Activated CD4-positive, alpha-beta T cell treated with anti-CD3 and anti-CD28 coated beads, Interleukin-2, Interleukin-4, amounts not matched to agents 100 ng/mL and 50 ng/mL, durations not matched to agents 16 hours and 8 hours (primary cell): Measurements from ENCODE around the gene EEFSEC.

Experiments
- DNase-seq: peaks from one replicate; pipeline ENCODE4 v3.0.0-alpha.2; 2020; ENCODE audit warnings: low spot score

The EEFSEC gene

DNA sequence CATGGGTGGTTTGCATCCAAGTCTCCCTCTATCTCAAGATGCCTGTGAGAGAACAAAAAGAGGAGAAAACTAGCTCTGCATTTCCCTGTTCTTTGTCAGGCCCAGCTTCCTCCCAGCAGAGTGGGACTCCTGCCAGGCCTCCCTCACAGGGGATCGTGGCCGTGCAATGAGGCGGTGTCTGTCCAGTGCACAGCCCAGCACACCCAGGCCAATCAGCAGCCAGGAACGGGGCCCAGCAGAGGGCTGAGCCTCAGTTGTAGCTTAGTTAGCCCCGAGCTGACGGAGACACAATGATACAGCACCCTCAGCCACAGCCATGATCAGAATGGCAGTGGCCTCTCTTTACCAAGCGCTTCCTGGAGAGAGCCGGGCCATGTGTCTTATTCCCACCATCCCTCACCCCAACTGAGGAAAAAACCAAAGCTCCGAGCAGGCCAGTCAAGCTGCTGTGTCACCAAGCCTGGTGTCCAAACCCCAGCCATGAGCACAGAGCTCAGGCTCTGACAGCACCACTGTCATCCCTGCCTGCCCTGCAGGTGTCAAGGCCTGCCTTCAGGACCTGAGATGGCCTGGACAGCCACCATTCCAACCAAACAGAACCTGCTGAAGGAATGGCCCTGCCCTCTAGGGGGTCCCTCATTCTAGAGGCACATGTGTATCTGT is 242.3 kb downstream of the EEFSEC start:
- DNase-seq: no peak

DNA sequence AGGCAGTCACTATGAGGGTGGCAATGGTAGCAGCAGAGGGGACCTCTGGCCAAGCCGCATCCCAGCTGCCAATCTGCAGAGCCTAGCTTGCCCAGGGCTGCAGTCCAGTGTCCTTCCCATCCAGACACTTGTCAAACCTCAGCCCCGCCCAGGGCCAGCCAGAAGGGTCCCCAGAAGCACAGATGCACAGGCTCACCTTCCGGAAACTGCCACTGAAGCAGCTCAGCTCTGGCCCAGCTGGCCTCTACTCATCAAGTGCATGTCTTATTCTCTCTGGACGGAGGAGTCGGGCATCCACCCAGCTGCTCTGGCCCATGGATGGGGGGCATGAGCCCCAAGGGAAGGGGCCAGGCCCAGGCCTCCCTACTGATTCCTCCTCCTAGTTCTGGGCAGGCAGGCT is 244.2 kb downstream of the EEFSEC start:
- DNase-seq: no peak

DNA sequence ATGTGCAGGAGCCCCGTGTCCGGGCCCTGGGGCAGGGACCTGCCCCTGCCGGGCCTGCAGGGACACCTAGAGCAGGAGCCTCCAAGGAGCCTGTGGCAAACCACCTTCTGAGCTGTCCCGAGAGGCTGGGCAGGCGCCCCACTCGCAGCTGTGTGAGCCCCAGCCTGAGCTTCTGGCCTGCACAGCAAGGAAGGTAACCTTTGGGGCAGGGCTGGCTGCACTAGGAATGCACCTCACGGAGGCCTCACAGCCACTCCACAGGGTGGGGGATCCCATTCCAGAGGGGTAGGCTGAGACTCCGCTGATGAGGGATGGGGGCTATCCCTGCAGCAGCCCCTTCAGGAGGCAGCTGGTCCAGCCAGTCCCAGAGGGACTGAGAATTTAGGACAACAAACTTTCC is 245.3 kb downstream of the EEFSEC start:
- no peak for DNase-seq

DNA sequence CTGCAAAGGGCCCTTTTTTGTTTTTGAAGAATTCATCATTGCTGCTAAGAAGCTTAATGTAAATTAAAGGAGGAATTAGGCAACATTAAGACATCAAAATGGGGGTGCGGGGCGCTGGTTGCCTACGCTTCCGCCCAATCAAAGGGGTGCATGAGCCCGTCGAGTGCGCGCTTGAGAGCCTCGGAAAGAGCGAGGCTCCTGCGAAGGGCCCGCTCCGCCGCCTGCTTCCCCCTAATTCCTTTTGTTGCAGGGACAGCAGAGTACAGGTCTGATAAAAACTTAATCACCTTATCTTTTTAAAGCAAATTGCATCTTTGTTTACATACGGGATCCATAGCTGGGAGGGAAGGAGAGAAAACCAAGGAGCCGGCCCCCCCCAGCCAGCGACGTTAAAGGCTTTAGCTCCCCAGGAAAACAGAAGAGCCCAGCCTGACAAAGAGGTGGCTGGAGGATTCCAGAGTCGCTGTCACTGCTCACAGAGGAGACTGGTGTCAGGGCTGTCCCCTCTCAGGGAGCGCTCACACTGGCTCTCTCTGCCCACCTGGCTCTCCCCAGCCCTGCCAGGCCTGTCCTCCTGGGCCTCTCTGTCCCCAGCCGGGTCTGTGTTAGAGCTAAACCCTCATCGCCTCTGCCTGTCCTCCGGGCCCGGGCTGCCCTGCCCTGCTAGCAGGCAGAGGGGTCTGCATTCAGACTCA is 246.1 kb downstream of the EEFSEC start:
- no peak for DNase-seq

DNA sequence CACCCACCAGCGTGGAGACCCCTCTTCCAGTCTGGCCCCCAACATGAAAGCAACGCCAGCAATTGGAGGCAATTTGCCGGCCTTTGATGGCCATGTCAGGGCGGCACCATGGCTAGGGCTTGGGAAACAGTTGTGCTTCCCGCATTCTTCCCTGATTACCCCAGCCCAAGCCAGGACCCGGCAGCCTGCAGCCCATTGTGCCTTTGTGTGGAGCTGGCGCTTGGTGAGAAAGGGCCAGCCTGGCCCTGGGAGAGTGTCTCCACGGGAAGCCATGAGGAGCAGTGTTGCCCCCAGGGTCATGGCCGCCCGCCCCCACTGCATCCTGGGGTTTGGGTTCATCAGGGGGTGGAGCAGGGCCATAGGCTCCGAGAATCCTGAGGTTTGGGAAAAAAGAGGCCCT is 247.4 kb downstream of the EEFSEC start:
- DNase-seq: no peak

DNA sequence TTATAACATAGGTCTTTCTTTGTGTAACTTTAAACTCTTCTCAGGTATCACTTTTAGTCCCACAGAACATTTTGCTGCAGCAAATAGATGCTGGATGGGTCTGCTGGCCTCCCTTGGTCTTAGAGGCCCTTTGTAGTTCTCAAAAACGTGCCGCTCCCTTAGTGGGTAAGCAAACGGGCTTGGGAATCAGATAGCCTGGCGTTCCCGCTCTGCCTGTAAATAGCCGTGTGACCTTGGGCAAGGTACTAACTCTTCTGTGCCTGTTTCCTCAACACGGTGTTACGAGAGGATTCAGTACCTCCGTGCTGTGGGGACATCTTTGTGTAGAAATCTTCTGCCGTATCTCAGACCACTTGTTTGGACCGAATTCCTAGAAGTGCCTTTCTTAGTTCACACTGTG is 249.0 kb downstream of the EEFSEC start:
- DNase-seq: no peak

DNA sequence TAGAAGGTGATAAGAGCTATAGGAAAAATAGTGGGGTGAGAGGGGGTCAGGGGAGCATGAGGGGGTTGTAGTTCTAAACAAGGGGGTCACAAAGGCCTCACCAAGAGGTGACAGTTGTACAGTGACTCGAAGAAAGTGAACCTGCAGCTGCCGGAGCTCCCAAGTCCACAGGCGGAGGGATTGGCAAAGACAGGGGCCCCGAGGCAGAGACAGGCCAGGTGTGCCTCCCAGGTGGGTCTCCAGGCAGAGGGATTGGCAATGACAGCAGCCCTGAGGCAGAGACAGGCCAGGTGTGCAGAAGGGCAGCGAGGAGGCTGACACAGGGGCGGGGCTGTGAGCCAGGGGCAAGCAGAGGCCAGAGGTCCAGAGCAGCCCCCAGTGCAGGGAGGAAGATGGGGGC is 249.7 kb downstream of the EEFSEC start:
- DNase-seq: no peak

DNA sequence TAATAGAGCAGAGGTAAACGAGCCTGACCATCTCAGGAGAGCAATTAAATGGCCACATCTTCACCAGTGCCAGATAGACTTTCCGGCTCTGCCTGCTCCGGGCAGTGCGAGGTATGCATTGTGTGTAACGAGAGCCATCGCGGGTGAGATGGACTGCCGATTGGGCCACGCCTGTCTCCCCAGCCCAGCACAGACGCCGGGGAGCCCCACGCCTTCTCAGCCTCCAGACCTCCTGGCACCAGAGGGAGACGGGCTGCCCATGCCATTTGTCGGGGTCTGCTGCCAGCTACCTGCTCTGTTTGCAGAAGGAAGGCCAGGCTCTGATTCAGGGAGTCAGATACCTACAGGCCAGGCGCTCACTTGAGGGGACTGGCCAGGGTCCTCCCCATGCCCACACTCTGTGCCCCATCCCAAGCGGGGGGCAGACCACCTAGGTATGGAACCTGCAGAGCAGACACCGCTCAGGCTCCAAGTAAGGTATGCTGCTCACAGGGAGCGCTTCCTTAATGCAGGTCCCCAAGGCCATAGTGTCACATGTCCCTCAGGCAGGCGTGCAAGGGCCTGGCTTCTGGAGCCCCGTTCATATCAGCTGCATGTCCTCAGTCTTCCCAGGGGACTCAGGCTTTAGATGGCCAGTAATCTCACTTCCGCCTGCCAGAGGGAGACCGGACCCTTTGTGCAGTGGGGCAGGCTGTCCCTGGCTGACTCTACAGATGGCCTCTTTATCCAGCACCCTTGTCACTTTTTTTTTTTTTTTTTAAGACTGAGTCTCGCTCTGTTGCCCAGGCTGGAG is 251.2 kb downstream of the EEFSEC start:
- DNase-seq: no peak

DNA sequence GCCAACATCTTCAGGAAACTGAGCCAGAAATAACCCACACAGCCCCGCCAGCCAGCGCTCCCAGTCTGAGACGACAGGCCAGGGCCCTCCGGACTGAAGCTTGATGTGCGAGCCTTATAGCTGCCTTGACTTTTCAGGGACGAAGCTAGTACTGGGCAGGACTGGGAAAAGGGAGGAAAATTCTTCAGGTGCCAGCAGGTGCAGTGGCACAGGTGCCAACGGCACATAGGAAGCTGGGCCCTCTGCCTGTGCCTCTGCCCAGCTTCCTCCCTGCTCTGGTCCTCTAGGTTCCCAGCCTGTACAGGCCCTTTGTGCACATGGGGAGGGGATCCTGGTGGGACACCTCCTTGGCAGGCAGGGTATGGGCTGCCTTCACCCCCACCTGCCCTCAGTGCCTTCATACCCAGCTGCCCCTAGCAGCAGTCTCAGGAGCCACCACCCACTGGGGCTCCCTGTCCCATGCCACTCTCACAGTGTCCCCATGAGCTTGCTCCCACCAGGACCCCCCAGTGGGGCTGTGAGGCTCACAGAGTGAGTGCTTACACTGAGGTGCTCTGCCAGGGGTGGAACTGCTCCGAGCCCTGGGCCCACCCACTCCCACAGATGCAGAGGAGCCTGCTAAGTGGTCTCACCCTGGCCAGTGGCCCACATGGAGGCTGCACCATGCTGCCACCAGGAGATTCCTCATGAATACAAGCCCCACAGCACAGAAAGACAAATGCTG is 252.4 kb downstream of the EEFSEC start:
- no peak for DNase-seq

DNA sequence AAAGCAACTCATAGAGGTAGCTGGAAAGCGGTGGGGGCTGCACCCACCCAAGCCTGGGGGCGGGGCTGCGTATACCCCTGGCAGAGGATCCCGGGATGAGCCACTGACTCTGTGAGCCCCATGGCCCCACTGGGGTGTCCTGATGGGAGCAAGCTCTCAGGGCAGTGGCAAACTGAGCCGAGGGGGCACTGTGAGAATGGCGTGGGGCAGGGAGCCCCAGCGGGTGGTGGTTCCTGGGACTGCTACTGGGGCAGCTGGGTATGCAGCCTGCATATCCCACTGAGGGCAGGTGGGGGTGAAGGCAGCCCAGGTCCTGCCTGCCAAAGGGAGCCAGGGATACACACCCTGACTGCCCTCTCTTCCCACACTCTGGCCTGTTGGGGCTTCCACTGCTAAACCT is 254.0 kb downstream of the EEFSEC start:
- no peak for DNase-seq

DNA sequence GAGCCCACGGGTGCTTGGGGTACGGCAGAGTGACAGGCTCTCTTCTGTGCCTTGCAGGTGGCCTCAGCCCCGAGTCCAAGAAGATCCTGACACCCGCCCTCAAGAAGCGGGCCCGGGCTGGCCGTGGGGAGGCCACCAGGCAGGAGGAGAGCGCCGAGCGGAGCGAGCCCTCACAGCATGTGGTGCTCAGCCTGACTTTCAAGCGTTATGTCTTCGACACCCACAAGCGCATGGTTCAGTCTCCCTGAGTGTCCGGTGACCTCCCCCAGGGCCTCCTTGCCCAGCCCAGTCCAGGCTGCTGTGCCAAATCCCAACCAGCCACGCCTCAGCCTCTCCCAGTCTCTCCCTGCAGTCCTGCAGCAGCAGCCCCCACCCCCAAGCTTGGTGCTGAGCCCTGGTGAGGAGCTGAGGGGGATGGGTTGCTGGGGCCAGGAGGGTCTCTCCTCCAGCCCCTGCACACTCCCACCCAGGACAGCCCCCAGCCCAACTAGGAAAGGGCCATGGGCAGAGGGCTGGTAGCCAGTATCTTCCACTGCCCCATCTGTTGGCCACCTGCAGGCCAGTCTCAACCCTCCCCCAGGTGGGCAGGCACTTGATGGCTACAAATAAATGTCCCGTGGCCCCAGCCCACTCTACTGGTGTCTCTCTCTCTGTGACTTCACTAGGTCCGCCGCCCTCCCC is 254.9 kb downstream of the EEFSEC start:
- DNase-seq: no peak

DNA sequence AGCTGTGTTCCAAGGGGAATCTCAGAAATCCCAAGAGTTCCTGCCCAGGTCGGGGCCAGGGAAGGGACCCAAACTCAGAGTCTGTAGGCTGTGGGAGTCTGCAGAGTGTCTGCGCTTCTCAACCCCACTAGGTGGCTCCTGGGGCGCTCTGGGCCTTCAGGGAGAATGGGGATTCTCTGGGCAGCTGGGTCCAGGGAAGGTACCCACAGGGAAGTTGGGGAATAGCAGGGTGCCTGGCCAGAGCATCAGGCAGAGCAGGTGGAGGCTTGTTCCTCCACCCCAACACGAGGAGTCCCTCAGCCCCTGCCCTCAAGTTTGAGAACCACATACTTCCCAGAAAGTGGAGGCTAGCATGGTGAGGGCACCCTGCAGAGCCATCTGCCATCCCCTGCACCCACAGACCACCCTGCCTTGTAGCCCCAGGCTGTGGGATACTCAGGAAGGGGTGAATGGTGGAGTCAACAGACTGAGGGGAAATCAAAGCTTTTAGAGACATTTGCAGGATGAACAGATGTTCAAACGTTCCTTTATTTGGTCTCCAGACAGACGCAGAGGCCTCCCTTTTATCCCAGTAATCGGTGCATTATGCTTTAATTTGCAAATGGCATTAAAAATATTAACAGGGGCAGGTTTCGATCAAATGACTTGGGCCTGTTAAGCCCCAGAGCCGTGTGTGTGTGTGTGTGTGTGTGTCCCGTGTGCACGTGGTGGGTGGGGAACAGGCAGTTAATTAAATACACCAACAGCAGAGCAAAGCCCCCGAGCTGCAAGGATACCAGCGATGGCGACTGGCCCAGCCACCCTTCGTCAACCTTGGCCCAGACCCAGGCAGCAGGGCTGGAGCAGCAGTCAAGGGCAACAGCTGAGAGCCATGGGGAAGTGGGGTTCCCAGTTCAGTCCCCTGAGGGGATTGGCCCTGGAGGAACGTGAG is 255.7 kb downstream of the EEFSEC start:
- DNase-seq: no peak

DNA sequence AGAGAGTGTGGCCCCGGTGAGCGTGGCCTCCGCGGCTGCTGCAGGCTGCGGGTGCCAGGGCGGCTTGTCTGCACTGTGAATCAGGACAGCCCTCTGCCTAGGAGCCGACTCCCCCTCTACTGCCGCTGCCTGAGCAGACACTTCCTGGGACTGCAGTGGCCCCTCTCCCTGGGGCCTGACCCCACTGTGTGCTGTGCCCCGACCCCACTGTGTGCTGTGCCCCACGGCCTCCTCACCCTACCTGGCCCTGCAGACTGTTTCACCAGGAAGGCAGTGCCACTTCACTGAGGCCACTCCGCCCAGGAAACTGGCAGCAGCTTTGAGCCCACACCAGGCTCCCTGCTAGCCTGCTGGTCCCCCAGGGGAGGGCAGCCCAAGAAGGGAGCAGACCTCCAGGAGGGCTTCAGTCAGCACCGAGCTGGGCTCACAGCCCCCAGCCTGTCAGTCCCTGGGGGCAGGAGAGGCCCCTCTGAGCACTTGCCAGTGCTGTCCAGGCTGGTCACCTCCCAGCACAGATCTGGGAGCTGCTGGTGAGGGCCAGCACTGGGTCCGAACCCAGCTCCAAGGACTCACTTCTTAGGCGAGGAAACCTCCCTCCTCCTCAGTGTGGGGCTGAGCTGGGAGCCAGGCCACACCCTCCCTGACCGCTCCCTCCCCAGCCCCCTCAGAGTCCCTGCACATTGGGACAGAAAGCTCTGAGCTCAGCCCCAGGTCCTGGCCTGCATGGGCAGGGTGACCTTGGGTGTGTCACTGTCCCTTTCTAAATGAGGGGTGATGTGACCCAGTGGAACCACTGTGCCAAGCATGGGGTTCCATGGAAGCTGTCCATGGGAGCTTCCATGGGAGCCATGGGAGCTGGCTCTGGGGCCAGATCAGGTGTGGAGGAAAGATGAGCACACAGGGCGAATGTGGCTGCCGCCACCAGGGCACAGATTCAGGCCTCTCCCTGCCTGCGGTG is 256.6 kb downstream of the EEFSEC start:
- no peak for DNase-seq

DNA sequence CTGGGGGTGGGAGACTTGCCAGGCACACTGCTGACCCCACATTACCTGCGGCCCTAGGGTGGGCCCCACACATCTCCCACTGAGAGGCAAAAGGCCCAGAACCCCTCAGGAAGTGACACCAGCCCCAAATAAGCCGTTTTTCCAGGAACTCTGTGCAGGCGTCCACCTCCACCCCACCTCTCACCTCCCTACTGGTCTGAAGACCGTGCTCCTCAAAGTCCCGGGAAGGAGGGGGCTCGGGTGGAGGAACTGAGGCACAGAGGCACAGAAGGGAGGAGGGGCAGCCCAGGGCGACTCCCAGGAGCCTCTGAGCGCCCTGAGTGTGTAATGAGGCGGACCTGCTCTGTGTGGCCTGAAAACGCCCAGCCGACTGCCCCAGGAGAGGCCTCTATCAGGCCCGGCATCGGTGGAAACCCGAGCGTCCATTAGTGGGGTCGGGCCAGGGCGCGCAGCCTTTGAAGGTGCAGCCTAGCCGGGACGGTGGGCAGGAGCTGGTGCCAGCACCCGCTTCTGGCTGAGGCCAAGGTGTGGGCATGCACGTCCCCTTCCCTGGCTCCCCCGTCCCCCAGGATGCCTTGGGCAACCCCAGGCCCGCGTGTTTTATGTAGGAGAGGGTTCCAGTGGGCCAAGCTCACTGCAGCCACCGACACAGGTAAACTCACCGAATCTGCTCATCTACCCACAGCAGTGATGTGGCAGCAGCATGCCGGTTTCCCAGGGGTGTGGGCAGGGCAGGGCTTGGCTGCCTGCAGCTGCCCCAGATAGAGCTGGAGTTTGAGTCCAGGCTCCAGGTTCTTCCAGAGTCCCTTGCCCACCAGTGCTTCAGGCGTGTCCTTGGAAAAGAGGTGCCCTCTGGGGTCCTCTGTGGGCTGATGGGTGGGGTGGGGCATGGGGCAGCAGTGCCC is 257.6 kb downstream of the EEFSEC start:
- no peak for DNase-seq

DNA sequence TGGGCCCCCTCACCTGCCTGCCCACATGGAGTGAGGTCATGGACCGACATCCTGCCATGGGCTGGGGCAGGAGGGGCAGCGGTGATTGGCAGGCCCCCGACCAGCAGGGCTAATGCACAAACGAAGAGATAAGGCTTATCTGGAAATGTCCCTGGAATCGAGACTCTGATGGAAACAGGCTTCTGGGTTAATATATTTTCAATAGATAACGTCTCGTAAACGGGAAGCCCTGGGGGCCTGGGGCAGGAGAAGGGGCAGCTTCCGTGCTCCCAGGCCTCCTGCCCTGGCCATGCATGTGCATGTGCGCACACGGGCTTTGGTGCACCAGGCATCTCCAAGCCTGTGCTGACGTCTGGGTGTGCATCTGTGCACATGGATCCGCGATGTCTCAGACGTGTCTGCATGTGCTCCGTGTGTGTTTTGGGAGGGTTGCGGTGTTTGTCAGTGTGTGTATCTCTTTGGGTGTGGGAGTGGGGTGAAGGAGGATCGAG is 258.3 kb downstream of the EEFSEC start:
- no peak for DNase-seq

DNA sequence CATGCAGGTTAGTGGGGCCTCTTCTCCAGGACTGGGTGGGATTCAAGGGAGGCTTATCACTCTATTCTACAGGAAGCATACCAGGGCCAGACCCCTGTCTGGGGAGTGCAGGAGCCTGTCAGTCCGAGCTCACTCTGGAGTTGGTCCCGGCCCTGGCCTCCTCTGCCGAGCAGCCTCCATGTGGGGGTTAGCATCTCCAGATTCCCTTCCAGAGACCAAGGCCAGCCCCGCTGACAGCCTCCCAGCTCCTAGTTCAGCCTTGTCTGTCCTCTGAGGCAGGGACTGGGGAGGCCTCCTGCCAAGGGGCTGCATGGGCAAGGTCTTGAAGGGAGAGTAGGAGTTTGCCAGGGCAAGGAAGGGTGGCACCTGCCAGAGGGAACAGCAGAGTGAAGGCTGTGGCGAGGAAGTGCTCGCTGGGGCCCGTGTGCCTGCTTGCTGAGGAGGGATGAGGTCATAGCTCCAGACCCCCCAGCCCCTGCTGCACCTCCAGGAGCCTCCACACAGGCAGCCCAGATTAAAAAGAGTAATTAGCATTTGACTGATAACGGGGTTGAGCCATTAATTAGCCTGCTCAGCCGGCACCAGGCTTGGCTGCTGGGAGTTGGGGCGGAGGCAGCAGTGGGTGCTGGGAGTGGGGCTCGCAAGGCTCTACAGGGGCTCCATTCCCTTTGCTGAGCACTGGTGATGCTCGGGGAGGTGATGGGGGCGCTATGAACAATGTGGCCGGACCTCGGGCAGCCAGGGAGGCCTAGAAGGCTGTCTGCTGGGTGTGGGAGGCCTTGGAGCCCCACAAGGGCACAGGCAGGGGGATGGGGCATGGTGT is 259.1 kb downstream of the EEFSEC start:
- DNase-seq: no peak

DNA sequence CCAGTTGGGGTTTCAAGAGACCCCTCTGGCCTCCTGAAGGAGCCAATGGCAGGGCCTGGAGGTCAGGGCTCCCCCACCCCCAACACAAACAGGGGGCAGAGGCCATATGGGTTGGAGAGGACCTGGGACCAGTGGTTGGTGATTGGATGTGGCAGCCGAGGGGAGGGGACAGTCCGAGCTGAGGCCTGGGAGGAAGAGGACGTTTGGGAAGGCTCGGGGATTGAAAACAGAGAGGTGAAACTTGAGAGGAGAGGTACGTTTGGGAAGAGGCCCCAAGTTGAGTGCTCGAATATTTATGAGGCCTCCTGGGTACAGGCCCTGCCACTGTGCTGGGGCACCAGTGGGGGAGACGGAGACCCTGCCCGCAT is 259.7 kb downstream of the EEFSEC start:
- DNase-seq: no peak
